K562 (cell line): ENCODE measurements around the gene CIB2. TPM values are rescaled to one million over a fixed set of nuclear protein-coding genes. Genes with fewer than 3 reads are reported as not detected.
A peak's percentile ranks its signal among the peaks of the same experiment; 100 is the strongest.

ENCODE experiments used
- CTBP1 ChIP-seq: fragments of 450-650 bp; IDR thresholded peaks from 2 replicates; pipeline ENCODE4 v1.6.1; 2016; ENCODE audit warnings: borderline replicate concordance
- E2F4 ChIP-seq: sonication (generic); formaldehyde crosslinking; IDR thresholded peaks from 2 replicates; pipeline ENCODE4 v1.8.0; 2022; ENCODE audit warnings: mild to moderate bottlenecking, low read depth, missing genetic modification reagents
- E2F6 ChIP-seq, 2 experiments: IDR thresholded peaks; 2 replicates each; pipeline ENCODE4 v1.6.1; 2011; ENCODE audit warnings: borderline replicate concordance in 1 of 2, control low read depth in 1 of 2, low read depth in 1 of 2, low read length in 1 of 2, mild to moderate bottlenecking in 1 of 2, mixed read lengths in 1 of 2, moderate library complexity in 1 of 2; ENCODE audit not compliant: insufficient read depth in 1 of 2, insufficient read length in 1 of 2, poor library complexity in 1 of 2, severe bottlenecking in 1 of 2; ENCODE audit errors: extremely low read depth in 1 of 2
- GABPB1 ChIP-seq: sonication (generic); formaldehyde crosslinking; IDR thresholded peaks from 2 replicates; pipeline ENCODE4 v1.8.0; 2022; ENCODE audit warnings: mild to moderate bottlenecking, missing genetic modification reagents
- IFI16 ChIP-seq: fragments of 250-450 bp; sonication (Bioruptor Pico); IDR thresholded peaks from 2 replicates; pipeline ENCODE4 v2.1.2; 2022; ENCODE audit warnings: mild to moderate bottlenecking, inconsistent platforms
- MXD1 ChIP-seq: fragments of 250-450 bp; sonication (Bioruptor Pico); IDR thresholded peaks from 2 replicates; pipeline ENCODE4 v1.8.0; 2021; ENCODE audit warnings: borderline replicate concordance, mild to moderate bottlenecking, moderate library complexity; ENCODE audit not compliant: poor library complexity, severe bottlenecking
- NONO ChIP-seq, 2 experiments: fragments of 200-400 bp in 1 of 2; fragments of 450-650 bp in 1 of 2; formaldehyde crosslinking in 1 of 2; IDR thresholded peaks; 2 replicates each; pipeline ENCODE4 v1.6.1; 2017; ENCODE audit warnings: low read depth in 2 of 2, mild to moderate bottlenecking in 2 of 2, moderate library complexity in 2 of 2, low read length in 1 of 2
- RAD51 ChIP-seq: fragments of 450-650 bp; IDR thresholded peaks from 2 replicates; pipeline ENCODE4 v1.7.1; 2016; ENCODE audit warnings: low read depth, mild to moderate bottlenecking, borderline replicate concordance
- RBBP5 ChIP-seq: fragments of 200-600 bp; sonication (generic); IDR thresholded peaks from 2 replicates; pipeline ENCODE4 v1.6.1; 2012; ENCODE audit warnings: borderline replicate concordance, mild to moderate bottlenecking, low read length, control low read depth, inconsistent platforms; ENCODE audit not compliant: insufficient read depth, poor library complexity, severe bottlenecking
- RBM25 ChIP-seq: fragments of 200-400 bp; formaldehyde crosslinking; IDR thresholded peaks from 2 replicates; pipeline ENCODE4 v1.6.1; 2018; ENCODE audit warnings: low read length, low read depth, moderate library complexity; ENCODE audit not compliant: severe bottlenecking
- SP2 ChIP-seq: IDR thresholded peaks from 2 replicates; pipeline ENCODE4 v1.6.1; 2011; ENCODE audit warnings: mild to moderate bottlenecking, low read depth, low read length, moderate library complexity; ENCODE audit not compliant: poor library complexity, severe bottlenecking; ENCODE audit errors: extremely low read depth
- ZFPM2 ChIP-seq: fragments of 250-450 bp; sonication (Bioruptor Pico); IDR thresholded peaks from 2 replicates; pipeline ENCODE4 v1.5.1; 2022; ENCODE audit warnings: mild to moderate bottlenecking
- ZNF398 ChIP-seq: fragments of 250-450 bp; sonication (Bioruptor Pico); IDR thresholded peaks from 2 replicates; pipeline ENCODE4 v1.8.0; 2021; ENCODE audit warnings: moderate library complexity, mild to moderate bottlenecking, inconsistent platforms
- ZNF436 ChIP-seq: fragments of 250-450, 450-650 bp; sonication (Bioruptor Pico); formaldehyde crosslinking; IDR thresholded peaks from 2 replicates; pipeline ENCODE4 v1.7.0; 2020; ENCODE audit warnings: mild to moderate bottlenecking
- ZNF444 ChIP-seq: fragments of 250-450 bp; sonication (Bioruptor Pico); IDR thresholded peaks from 2 replicates; pipeline ENCODE4 v1.4.0; 2020; ENCODE audit warnings: mild to moderate bottlenecking, moderate library complexity
- polyA plus RNA-seq, 8 experiments: library from polyadenylated mRNA; depleted of rRNA in 4 of 8; stranded (reverse) in 5 of 8; unstranded in 3 of 8; fragments of >200 nt; fragmentation: Nextera tagmentation in 2 of 8; fragmentation: Illumina TruSeq in 1 of 8; extraction: Ambion mirVana in 2 of 8; extraction: Trizol in 1 of 8; gene quantifications; 2 replicates each; pipeline versions ENCODE4 v1.2.1 to v1.2.3, GENCODE V29; 2011 to 2014; ENCODE audit warnings: inconsistent platforms in 1 of 8, missing spikeins in 1 of 8
- total RNA-seq, 7 experiments: library from RNA; depleted of rRNA in 6 of 7; stranded (reverse); fragments of >200 nt in 6 of 7; fragmentation: Illumina TruSeq in 2 of 7; extraction: Trizol in 2 of 7; gene quantifications; 2 replicates each; pipeline versions ENCODE4 v1.2.1 to v1.2.3, GENCODE V29; 2011 to 2021; ENCODE audit warnings: low replicate concordance in 1 of 7

CIB2 gene
- total and polyA plus RNA-seq, 9 of the 15 experiments (the other 6 are each of a cell fraction or from before 2014, with no cell fraction given), result 1.5 to 37.4 (median 19.4) TPM

GRCh38 chr15:78149068-78149804 is 18.0 kb upstream of the CIB2 start, which contains the start of gene IDH3A (continued):
- TF ChIP-seq NONO (IDR thresholded peaks at IDR 0.05; ENCODE audit: low read depth in 2 of 2, low read length in 1 of 2), result 0 out of 4 replicates have a peak, but pooled peaks of 1 of the 2 experiments have one; percentile 22
- peak; percentile 79; the same call in 1 of the 2 replicates for TF ChIP-seq GABPB1
- TF ChIP-seq IFI16 (CRISPR knock-in tag), result no peak
- no peak for TF ChIP-seq RAD51
- peak; percentile 63; the same call in 1 of the 2 replicates for TF ChIP-seq CTBP1
- peak in 1 of 2 experiments; percentile 4 for TF ChIP-seq E2F6 (IDR thresholded peaks at IDR 0.05; ENCODE audit: borderline replicate concordance in 1 of 2, extremely low read depth in 1 of 2, insufficient read depth in 1 of 2, insufficient read length in 1 of 2, low read depth in 1 of 2, low read length in 1 of 2, poor library complexity in 1 of 2, severe bottlenecking in 1 of 2)
- TF ChIP-seq SP2, result peak; percentile 14
- TF ChIP-seq ZNF436 (CRISPR knock-in tag), result no peak
- peak; percentile 19 for TF ChIP-seq MXD1
- TF ChIP-seq ZFPM2 (CRISPR knock-in tag), result no peak
- TF ChIP-seq ZNF398, result no peak
- TF ChIP-seq E2F4 (CRISPR knock-in tag), result 0 out of 2 replicates have a peak, but pooled peaks have one; percentile 14
- peak; percentile 4 for TF ChIP-seq RBM25
- no peak for TF ChIP-seq ZNF444
- peak; percentile 56 for TF ChIP-seq RBBP5
